Psoas muscle (tissue), 8 donors: ENCODE results near the gene LOXL1. TPM values are rescaled to one million over a fixed set of nuclear protein-coding genes. Genes with fewer than 3 reads are reported as not detected.

Experiments
- ATAC-seq, 4 donors: fragments of 200-7000 bp; cut with Tn5 transposase; one replicate each; pipeline ENCODE4 v1.9.1; 2020; ENCODE audit warnings: moderate library complexity in 3 of 4, mild to moderate bottlenecking in 2 of 4
- DNase-seq, 2 donors: peaks; one replicate each; pipeline ENCODE4 v3.0.0-alpha.2; 2020
- H3K27ac ChIP-seq: fragments of 200-600 bp; one replicate; pipeline ENCODE4 v1.8.0; 2022
- H3K27me3 ChIP-seq, 3 donors: fragments of 200-600 bp in 1 of 3; one replicate each; pipeline versions ENCODE4 v1.6.1 to v1.8.0; 2013 to 2022; ENCODE audit warnings: low read length in 2 of 3, mild to moderate bottlenecking in 2 of 3, moderate library complexity in 1 of 3; ENCODE audit not compliant: insufficient read depth in 3 of 3
- H3K36me3 ChIP-seq, 2 donors: fragments of 200-600 bp in 1 of 2; one replicate each; pipeline versions ENCODE4 v1.6.1 to v1.8.0; 2013 to 2022; ENCODE audit warnings: low read depth in 1 of 2, mild to moderate bottlenecking in 1 of 2, moderate library complexity in 1 of 2; ENCODE audit not compliant: insufficient read depth in 1 of 2
- H3K4me1 ChIP-seq: fragments of 200-600 bp; one replicate; pipeline ENCODE4 v1.8.0; 2022
- H3K4me3 ChIP-seq: fragments of 200-600 bp; one replicate; pipeline ENCODE4 v1.8.0; 2022; ENCODE audit warnings: mild to moderate bottlenecking
- H3K9me3 ChIP-seq: fragments of 200-600 bp; one replicate; pipeline ENCODE4 v1.8.0; 2022
- WGBS, 3 donors: extraction: QIAGEN DNeasy Blood & Tissue Kit; methylation state at CpG; one replicate each; pipeline versions ENCODE4 v1.1.6 to v1.1.7; 2013; 5-methylcytosine and 5-hydroxymethylcytosine counted together
- intact Hi-C, 2 donors: fragments of 100-400 bp; cut with DNase I; formaldehyde crosslinking; loops; one replicate each; pipeline versions ENCODE4 v1.11.0 to v1.14.2; 2022
- polyA plus RNA-seq, 3 donors: library from polyadenylated mRNA; stranded (reverse); fragments of 200-250 nt; gene quantifications; one replicate each; pipeline ENCODE4 v1.2.3, GENCODE V29; 2013
- total RNA-seq, 4 donors: library from RNA; stranded (reverse); fragmentation: NEBNext Ultra II Directional in 2 of 4; extraction: Animal tissue kit (Norgen Biotek cat#: 25700) in 2 of 4; gene quantifications; one replicate each; pipeline versions ENCODE4 v1.2.1 to v1.2.4, GENCODE V29; 2021 to 2023
- TF ChIP-seq, protein P1 (sequence below): fragments of 200-600 bp; IDR thresholded peaks from one replicate; pipeline ENCODE4 v1.8.0; 2022; ENCODE audit warnings: antibody characterized with exemption
- donor health status: healthy with polysubstance abuse.
- donor health status: DM: no; HTN: no; CAD: no; lungs with moderate emphysema.
- donor health status: Bipolar disorder and iron deficiency.
- donor health status: healthy.
- donor health status: DM: yes; HTN: yes; CAD: no.
- donor health status: DM: no; HTN: no; CAD: no.
- donor health status: DM: no; HTN: no; CAD: no.
- donor health status: DM: yes; HTN: yes; CAD: no.

LOXL1 gene
- total and polyA plus RNA-seq, 7 donors, result 1.6 to 8.7 (median 5.1) TPM

DNA sequence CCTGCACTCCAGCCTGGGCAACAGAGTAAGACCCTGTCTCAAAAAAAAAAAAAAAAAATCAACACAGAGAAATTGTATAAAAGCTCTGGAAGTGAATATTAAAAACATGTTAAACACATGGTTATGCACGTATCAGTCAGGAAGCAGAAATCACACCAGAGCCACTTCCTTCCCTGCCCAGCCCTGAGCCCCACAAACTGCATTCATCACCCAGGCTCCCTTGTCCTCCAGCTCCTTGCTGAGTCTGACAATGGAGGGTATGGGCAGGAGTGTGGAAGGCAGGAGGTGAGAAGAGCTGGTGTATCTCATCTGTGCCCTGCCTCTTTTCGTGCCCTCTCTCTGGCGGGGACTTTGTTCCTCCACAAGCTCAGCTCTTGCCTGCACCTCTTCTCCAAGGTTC is 12.1 kb upstream of the LOXL1 start:
- no peak for DNase-seq
- TF ChIP-seq, protein P1, sequence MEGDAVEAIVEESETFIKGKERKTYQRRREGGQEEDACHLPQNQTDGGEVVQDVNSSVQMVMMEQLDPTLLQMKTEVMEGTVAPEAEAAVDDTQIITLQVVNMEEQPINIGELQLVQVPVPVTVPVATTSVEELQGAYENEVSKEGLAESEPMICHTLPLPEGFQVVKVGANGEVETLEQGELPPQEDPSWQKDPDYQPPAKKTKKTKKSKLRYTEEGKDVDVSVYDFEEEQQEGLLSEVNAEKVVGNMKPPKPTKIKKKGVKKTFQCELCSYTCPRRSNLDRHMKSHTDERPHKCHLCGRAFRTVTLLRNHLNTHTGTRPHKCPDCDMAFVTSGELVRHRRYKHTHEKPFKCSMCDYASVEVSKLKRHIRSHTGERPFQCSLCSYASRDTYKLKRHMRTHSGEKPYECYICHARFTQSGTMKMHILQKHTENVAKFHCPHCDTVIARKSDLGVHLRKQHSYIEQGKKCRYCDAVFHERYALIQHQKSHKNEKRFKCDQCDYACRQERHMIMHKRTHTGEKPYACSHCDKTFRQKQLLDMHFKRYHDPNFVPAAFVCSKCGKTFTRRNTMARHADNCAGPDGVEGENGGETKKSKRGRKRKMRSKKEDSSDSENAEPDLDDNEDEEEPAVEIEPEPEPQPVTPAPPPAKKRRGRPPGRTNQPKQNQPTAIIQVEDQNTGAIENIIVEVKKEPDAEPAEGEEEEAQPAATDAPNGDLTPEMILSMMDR, result no peak
- Histone ChIP-seq H3K4me3 (no peak overlapping the region), H3K27ac (no peak overlapping the region), H3K27me3 (peaks cover 0 to 4% (median 0%) of the 10 kb centered on the region in 3 donors), H3K4me1 (no peaks in the 10 kb centered on the region), H3K9me3 (no peaks in the 10 kb centered on the region), H3K36me3 (no peaks in the 10 kb centered on the region)
- intact Hi-C loops, result loop anchor here in 1 of 2 donors (10.0 kb wide), 1 partner anchor 349 kb away; no protein-coding TSS in a partner anchor
- no peak for ATAC-seq
- 69 to 80% (median 74%) methylated on average over 3 of the region's 3 CpGs for WGBS, 3 donors

DNA sequence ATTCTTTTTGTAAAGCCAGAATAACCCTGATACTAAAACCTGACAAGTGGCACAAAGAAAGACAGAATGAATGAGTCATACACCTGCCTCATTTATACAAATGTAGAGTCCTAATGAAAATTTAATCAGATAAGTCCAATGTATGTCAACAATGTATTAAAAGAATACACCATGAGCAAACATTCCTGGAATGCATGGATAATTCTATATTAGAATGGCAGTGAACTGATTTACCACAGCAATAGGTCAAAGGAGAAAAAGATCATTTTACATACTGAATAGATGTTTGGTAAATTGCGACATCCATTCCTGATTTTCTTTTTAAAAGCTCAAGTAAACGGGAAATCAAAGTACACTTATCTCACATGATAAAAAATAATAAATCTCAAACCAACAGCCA is 11.2 kb upstream of the LOXL1 start:
- intact Hi-C loops, result loop anchor here in 1 of 2 donors (10.0 kb wide), 1 partner anchor 350 kb away; no protein-coding TSS in a partner anchor
- WGBS, 3 donors, result 53 to 67% (median 63%) methylated on average over 2 of the region's 2 CpGs
- Histone ChIP-seq H3K4me1 (no peaks in the 10 kb centered on the region), H3K9me3 (no peaks in the 10 kb centered on the region), H3K4me3 (no peak overlapping the region), H3K27me3 (peaks cover 0 to 4% (median 0%) of the 10 kb centered on the region in 3 donors), H3K27ac (no peak overlapping the region), H3K36me3 (no peaks in the 10 kb centered on the region)
- TF ChIP-seq, protein P1, result no peak
- no peak for ATAC-seq
- no peak for DNase-seq

DNA sequence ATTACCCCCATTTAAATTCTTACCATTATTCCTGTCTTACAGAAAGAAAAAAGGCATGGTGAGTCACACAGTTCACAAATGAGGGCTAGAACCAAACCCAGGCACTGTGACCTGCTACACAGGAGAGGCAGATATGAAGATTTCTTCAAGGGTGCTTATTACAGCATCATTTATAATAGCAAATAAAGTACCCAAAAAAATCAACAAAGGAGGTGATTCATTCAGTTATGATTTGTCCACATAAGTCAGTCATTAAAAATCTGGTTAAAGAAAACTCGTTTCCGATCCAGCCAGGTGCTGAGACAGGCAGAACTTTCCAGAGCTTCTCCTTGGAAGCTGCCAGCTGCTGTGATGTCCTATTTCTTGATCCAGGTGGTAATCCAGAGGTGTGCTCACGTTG is 7.5 kb upstream of the LOXL1 start:
- no peak for DNase-seq
- 91 to 94% (median 93%) methylated on average over 3 of the region's 3 CpGs for WGBS, 3 donors
- Histone ChIP-seq H3K27ac (no peak overlapping the region), H3K4me3 (no peak overlapping the region), H3K27me3 (peaks cover 0 to 2% (median 0%) of the 10 kb centered on the region in 3 donors), H3K9me3 (no peaks in the 10 kb centered on the region), H3K4me1 (peaks cover 16% of the 10 kb centered on the region), H3K36me3 (no peaks in the 10 kb centered on the region)
- intact Hi-C loops, result loop anchor here in 1 of 2 donors (10.0 kb wide), 1 partner anchor 354 kb away; no protein-coding TSS in a partner anchor
- ATAC-seq, result no peak
- TF ChIP-seq, protein P1, result no peak

DNA sequence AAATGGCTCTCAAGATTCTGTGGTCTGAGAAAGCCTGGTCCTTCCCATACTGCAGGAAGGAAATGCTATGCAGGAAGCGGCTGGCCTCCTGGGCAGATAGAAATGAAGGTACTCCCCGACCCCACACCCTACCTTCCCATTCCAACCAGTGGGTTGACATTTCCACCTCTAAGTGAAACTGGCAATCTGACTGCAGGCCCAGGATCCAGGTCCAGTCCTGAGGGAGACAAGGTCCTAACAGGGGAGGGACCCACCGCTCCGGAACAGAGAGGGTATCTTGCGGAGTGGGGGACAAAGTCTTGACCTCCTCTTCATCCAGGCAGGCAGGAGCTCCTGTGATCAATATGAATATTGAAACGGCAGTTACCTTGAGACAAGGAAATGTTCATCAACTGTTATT is 6.6 kb upstream of the LOXL1 start:
- H3K9me3 ChIP-seq, result no peaks in the 10 kb centered on the region
- H3K27ac ChIP-seq, result no peak overlapping the region
- peaks cover 0 to 2% (median 0%) of the 10 kb centered on the region in 3 donors for H3K27me3 ChIP-seq
- ATAC-seq, result no peak
- DNase-seq, result no peak
- TF ChIP-seq, protein P1, result no peak
- intact Hi-C loops, result loop anchor here in 1 of 2 donors (10.0 kb wide), 1 partner anchor 355 kb away; no protein-coding TSS in a partner anchor
- H3K36me3 ChIP-seq, result no peaks in the 10 kb centered on the region
- H3K4me1 ChIP-seq, result peaks cover 25% of the 10 kb centered on the region
- no peak overlapping the region for H3K4me3 ChIP-seq
- WGBS, 3 donors, result 91 to 93% (median 93%) methylated on average over 6 of the region's 6 CpGs
